Activated CD8-positive, alpha-beta memory T cell treated with anti-CD3 and anti-CD28 coated beads for 1 hour (primary cell): ENCODE results near the gene TNNT1.

Source experiments
- DNase-seq, 2 donors: peaks; one replicate each; pipeline ENCODE4 v3.0.0-alpha.2; 2020; ENCODE audit warnings: low read depth in 1 of 2; ENCODE audit errors: extremely low read depth in 1 of 2

Gene TNNT1

GRCh38 chr19:55146078-55146704 lies 2.8 kb downstream of the TNNT1 start:
- no peak for DNase-seq

GRCh38 chr19:55145232-55145631 lies 3.8 kb downstream of the TNNT1 start:
- DNase-seq: no peak

- no peak for DNase-seq
These were observed 7.3 kb downstream of the TNNT1 start for GRCh38 chr19:55141696-55142095.

- no peak for DNase-seq
These were observed 11.1 kb downstream of the TNNT1 start for GRCh38 chr19:55137915-55138314.

DNA sequence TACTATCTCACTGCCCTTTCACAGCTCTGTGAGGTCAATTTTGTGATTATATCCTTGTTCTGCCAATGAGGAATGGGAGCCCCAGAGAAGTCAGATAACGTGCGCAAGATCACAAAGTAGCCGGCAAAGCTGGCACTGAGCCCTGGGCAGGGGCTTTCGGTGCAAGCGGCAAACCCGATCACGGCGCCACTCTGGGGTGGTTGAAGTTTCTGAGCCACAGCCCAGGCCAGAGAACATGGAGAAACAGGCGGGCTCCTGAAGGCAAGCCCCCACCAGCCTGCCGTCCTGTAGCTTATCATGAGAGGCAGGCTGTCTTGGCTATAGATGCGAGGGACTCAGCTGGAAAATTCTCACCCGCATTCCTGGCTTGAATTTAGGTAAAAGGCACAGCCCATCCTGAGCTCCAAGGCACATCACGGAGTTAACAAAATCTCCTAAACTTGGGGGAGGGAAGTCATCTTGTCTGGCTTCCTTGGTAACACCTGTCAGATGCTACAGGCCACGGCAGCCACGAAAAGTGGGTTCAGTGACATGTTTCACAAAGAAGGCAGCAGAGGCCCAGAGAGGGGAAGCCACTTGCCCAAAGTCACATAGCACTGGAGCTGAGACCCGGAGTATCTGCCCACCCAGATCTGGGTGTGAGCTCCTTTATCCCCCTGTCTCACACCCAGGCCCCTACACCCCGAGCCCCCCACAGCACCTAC lies 12.5 kb downstream of the TNNT1 start:
- DNase-seq: no peak

GRCh38 chr19:55134736-55135135 lies 14.3 kb downstream of the TNNT1 start:
- no peak for DNase-seq

DNA sequence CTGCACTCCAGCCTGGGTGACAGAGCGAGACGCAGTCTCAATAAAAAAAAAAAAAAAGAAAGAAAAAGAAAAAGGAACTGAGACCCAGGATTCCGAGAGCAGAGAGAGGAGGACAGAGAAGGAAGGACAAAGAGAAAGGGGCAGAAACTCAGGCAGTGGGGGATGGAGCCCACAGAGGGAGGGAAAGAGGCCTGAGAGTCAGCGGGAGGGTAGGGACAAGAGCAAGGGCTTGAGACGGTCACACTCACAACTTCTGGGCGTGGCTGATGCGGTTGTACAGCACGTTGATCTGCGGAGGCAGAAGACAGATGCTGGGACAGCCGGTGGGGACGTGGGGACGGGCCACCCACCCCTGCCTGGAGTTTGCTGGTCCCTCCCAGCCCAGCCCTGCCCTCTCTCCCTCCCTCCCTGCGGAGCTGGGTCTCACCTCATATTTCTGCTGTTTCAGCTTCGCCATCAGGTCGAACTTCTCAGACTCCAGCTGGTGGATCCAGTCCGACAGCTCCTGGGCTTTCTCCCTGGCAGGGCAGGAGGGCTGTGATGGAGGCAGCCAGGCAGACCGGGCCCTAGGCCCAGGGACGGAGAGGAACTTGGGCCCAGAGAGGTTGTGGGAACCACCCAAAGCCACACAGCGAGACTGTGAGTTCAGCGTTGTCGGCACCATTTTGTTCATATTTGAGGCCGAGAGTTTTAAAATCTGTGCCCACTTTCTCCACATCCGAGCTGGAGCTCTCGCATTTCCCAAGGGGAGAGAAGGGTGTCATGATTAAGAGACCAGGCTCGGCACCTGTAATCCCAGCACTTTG lies 15.2 kb downstream of the TNNT1 start:
- no peak for DNase-seq

DNA sequence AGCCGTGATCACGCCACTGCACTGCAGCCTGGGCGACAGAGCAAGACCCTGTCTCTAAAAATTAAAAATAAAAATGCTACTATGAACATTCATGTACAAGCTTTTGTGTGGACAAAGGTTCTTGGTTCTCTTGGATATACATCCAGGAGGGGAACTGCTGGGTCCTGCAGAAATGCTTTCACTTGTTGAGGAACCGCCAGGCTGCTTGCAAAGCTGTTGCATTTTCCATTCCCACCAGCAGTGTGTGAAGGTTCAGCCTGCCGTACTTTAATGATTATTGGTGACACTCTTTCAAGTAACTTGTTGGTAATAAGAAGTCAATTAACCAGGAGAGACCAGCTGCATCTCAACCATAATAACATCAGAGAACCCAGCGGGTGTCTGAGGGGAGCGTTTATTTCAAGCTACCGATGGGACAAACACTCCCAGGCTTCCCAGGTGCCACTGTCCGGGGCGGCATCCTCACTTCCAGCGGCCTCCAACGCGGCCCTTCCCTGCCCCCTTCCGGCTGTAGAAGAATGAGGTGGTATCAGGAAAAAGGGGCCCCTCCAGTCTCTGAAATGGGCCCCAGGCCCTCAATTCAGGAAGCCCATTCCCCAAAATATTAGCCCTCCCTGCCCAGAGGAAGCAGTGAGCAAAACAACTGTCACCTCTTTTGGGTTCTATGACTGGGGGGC lies 16.4 kb downstream of the TNNT1 start:
- DNase-seq: no peak

GRCh38 chr19:55131421-55131820 lies 17.6 kb downstream of the TNNT1 start:
- DNase-seq: no peak

DNA sequence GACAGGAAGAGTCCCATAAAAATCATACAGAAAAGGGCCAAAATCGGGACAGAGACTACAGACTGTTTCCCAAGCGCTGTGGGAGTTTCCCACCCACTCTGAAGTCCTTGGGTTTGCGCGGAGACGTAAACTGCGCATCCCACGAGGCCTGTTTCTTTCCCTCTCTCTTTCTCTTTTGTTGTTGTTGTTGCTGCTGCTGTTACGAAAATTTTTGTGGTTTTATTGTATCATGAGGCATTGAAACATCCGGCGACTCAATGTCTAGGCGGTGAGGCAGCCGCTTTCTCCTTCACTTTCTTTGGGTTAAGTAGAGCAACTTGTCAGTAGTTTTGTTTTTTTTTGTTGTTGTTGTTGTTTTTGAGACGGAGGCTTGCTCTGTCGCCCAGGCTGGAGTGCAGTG lies 30.0 kb downstream of the TNNT1 start:
- no peak for DNase-seq

DNA sequence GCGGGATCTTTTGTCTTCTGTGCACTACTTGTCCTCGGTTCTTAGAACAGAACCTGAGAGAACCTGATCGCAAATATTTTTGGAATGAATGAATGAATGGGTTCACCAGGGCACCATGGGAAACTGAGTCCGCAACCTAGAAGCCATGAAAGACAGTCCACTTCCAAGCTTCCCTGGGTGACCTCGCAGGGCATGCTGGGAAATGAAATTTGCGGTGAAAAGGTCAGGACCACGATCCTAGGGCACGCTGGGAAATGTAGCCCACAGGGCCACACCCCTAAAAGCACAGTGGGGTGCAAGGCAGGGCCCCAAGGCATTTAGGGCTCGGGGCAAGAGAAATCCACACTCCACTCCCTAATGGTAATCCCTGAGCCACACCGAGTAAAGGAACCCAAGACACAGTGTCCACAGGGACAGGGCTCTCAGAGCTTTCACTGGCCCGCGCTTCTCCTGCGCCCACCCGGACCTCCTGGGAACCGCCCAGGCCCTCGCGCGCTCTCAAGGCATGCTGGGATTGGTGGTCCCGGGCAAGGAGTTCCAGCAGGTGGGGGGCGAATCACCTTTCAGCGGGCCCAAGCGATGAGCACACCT lies 30.5 kb downstream of the TNNT1 start:
- no peak for DNase-seq

DNA sequence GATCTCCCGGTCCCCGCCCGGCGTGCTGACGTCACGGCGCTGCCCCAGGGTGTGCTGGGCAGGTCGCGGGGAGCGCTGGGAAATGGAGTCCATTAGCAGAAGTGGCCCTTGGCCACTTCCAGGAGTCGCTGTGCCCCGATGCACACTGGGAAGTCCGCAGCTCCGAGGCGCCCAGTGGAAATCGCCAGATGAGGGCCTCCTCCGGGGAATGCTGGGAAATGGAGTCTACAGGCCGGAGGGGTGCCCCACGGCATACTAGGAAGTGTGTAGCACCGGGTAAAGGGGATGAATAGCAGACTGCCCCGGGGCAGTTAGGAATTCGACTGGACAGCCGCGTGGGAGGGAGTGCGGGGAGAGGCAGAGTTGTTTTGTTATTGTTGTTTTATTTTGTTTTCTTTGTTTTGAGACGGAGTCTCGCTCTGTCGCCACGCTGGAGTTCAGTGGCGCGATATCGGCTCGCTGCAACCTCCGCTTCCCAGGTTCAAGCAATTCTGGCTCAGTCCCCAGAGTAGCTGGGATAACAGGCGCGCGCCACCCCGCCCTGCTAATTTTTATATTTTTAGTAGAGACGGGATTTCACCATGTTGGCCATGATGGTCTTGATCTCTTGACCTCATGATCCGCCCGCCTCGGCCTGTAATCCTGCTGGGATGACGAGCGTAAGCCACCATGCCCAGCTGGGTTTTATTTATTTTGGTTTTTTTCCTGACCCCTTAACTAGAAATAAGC lies 31.2 kb downstream of the TNNT1 start:
- DNase-seq: peak; percentile 89 to 96

DNA sequence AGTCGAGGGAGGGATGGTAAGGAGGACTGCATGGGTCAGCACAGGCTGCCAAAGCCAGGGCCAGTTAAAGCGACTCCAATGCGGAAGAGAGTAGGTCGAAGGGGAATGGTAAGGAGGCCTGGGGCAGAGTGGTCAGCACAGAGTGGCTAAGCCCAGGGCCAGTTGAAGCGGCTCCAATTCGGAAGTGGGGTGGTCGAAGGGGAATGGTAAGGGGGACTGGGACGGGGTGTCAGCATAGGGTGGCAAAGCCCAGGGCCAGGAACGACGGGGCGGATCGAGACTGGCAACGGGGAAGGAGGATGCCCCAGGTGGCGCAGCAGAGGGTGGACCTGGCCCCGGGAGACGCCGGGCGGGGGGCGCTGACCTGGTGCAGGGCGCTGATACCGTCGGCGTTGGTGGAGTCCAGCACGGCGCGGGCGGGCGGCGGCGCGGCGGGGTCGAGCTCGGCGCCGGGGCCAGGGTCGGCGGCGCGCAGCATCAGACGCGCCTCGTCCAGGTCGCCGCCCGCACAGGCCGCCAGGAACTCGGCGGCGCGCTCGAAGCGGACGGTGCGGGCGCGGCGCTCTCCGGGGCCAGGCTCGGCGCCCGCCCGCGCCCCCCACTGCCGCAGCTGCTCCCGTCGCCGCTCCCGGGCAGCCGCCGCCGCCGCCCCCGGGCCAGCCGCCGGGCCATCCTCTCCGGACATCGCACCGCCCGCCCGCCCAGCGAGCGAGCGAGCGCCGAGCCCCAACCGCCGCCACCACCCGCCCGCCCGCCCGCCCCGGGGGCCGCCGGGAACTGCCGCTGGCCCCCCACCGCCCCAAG lies 31.9 kb downstream of the TNNT1 start, which contains the start of gene PPP1R12C:
PPP1R12C (minus strand) TSS at position 779 of the 804 bp plus-strand sequence; CDS start at position 685, 94 bp downstream.
- peak in 1 of 2 donors; percentile 12 for DNase-seq

DNA sequence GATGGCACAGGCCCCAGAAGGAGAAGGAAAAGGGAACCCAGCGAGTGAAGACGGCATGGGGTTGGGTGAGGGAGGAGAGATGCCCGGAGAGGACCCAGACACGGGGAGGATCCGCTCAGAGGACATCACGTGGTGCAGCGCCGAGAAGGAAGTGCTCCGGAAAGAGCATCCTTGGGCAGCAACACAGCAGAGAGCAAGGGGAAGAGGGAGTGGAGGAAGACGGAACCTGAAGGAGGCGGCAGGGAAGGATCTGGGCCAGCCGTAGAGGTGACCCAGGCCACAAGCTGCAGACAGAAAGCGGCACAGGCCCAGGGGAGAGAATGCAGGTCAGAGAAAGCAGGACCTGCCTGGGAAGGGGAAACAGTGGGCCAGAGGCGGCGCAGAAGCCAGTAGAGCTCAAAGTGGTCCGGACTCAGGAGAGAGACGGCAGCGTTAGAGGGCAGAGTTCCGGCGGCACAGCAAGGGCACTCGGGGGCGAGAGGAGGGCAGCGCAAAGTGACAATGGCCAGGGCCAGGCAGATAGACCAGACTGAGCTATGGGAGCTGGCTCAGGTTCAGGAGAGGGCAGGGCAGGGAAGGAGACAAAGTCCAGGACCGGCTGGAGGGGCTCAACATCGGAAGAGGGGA lies 32.7 kb downstream of the TNNT1 start:
- DNase-seq: peak in 1 of 2 donors; percentile 30

DNA sequence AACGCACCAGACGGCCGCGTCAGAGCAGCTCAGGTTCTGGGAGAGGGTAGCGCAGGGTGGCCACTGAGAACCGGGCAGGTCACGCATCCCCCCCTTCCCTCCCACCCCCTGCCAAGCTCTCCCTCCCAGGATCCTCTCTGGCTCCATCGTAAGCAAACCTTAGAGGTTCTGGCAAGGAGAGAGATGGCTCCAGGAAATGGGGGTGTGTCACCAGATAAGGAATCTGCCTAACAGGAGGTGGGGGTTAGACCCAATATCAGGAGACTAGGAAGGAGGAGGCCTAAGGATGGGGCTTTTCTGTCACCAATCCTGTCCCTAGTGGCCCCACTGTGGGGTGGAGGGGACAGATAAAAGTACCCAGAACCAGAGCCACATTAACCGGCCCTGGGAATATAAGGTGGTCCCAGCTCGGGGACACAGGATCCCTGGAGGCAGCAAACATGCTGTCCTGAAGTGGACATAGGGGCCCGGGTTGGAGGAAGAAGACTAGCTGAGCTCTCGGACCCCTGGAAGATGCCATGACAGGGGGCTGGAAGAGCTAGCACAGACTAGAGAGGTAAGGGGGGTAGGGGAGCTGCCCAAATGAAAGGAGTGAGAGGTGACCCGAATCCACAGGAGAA lies 33.5 kb downstream of the TNNT1 start:
- no peak for DNase-seq

DNA sequence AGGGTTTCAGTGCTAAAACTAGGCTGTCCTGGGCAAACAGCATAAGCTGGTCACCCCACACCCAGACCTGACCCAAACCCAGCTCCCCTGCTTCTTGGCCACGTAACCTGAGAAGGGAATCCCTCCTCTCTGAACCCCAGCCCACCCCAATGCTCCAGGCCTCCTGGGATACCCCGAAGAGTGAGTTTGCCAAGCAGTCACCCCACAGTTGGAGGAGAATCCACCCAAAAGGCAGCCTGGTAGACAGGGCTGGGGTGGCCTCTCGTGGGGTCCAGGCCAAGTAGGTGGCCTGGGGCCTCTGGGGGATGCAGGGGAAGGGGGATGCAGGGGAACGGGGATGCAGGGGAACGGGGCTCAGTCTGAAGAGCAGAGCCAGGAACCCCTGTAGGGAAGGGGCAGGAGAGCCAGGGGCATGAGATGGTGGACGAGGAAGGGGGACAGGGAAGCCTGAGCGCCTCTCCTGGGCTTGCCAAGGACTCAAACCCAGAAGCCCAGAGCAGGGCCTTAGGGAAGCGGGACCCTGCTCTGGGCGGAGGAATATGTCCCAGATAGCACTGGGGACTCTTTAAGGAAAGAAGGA lies 34.4 kb downstream of the TNNT1 start:
- DNase-seq: no peak

GRCh38 chr19:55113570-55114039 lies 35.4 kb downstream of the TNNT1 start:
- no peak for DNase-seq
